NT2/D1 (cell line): ENCODE measurements around the gene TJP1.

Source experiments
- SUZ12 ChIP-seq: IDR thresholded peaks from 2 replicates; pipeline ENCODE4 v1.6.1; 2011; ENCODE audit not compliant: insufficient read length, insufficient read depth; ENCODE audit errors: extremely low read depth
- YY1 ChIP-seq: IDR thresholded peaks from 2 replicates; pipeline ENCODE4 v1.6.1; 2011; ENCODE audit not compliant: insufficient read length, insufficient read depth
- ZNF274 ChIP-seq: IDR thresholded peaks from 2 replicates; pipeline ENCODE4 v1.6.1; 2011; ENCODE audit warnings: mild to moderate bottlenecking, low read depth, low read length

DNA sequence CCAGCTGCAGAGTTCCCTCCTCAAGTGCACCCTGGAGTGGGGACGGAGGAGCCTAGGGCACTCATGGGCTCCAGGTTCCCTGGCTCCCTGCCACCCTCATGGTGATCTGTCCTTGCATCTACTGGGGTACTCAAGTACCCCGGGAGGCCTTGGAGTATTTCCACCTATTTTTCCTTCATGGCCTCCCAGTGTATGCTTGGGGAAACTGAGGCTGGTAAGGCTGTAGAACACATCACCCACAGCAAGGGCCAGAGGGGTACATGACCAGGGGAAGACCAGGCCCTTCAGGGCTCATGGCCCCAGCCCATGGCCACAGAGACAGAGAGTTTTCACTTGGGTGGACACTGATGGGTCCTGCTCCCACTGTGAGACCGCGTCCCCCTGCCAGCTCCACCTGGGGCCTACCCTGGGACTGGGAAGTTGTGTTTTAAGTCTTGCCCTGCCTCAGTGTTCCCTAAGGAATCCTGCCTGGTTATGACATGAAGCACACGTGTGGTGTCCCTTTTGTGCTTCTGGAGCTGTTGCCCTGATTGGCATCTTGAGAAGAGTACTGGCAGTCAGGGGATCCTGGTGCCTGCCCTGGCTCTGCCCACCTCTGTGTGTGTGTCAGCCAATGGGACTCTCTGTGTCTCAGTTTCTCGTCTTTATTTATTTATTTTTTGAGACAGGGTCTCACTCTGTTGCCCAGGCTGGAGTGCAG, 132.8 kb downstream of the TJP1 start:
- TF ChIP-seq YY1 (no peak), ZNF274 (no peak), SUZ12 (no peak)
